ENCODE results near the gene LPAR1. TPM values are rescaled to one million over a fixed set of nuclear protein-coding genes. Genes with fewer than 3 reads are reported as not detected.

LPAR1 gene
- total RNA-seq, 2 donors from 2014 or later: 146 to 147 TPM

GRCh38 chr9:110975969-110976368 is 62.3 kb downstream of the LPAR1 start:
- DNase-seq (ENCODE audit: low spot score): no peak
- intact Hi-C loops (cut with DNase I): no loop called here

GRCh38 chr9:110975278-110975677 is 63.0 kb downstream of the LPAR1 start:
- intact Hi-C loops (cut with DNase I): no loop called here
- DNase-seq (ENCODE audit: low spot score): no peak

DNA sequence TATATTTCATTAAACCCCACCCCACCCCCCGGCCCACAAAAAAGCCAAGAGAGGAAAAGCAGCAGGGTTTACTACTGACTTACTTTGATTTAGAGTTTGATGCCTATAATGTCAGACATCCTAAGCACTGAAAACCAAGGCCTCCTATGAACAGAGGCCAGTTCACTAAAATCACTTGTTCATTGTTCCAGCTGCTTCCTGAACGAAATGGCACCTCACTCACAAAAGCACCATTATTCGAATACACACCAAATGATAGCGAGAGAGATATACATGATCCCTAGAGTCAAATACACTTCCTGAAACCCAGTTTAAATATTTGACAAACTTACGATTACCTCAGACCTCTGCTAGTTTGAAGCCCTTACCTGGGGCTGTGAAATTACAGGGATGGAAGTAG is 66.6 kb downstream of the LPAR1 start:
- no peak for DNase-seq (ENCODE audit: low spot score)
- intact Hi-C loops (cut with DNase I): no loop called here

DNA sequence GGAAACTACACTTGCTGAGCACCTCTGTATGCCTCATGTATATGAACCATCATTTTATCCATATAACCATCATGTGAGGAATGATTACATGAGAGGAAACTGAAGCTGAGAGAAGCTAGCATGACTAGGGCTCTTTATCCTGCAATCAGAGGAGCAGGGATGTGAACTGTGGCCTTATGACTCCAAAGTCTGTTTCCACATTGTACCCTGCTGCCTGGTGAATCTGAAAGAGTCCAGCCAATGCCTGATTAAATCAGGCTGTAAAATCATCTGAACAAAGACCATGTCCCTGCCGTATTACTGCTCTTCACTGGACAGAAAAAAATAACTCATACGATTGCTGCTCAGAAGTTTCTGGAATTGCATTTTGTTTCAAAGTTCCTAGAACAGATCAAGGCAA is 67.0 kb downstream of the LPAR1 start:
- no peak for DNase-seq (ENCODE audit: low spot score)
- intact Hi-C loops (cut with DNase I): no loop called here

GRCh38 chr9:110969971-110970386 is 68.3 kb downstream of the LPAR1 start:
- intact Hi-C loops (cut with DNase I): no loop called here
- DNase-seq (ENCODE audit: low spot score): no peak

DNA sequence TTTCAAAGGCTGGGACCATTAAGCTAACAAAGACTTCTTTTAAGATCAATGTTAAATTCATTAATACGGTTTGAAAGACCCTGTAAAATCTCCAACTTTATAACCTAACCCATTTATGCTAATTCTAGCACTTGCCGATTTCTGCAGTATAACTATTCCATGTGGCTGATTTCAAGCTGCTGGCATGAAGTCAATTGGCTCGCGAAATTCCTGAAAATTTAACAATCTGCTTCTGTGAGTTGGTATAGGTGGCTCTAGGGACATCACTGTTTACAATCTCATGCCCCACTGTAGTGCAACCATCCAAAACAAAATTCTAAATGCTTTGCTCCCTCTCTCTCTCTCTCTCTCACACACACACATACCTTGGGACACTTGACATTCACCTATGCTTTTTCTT is 70.2 kb downstream of the LPAR1 start:
- no peak for DNase-seq (ENCODE audit: low spot score)
- intact Hi-C loops (cut with DNase I): no loop called here

DNA sequence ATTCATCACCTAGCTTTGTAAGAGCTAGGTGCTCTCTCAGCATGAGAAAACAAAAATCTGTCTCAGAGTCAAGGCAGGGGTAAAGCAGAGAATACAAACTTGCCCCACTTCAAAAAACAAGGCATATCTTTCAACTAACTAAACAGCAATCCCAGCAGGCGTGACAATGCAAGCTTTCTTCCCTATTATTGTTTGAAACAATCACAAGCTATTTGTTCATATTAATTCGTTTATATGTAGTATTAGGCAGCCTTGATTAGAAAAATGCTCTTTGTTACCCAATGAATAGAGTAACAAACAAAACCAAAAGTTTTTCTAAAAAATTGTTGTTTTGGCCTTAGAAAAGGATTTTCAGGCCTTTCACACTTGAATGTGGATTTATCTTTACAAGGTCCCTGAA is 71.1 kb downstream of the LPAR1 start:
- intact Hi-C loops (cut with DNase I): no loop called here
- DNase-seq (ENCODE audit: low spot score): no peak

GRCh38 chr9:110960288-110960687 is 78.0 kb downstream of the LPAR1 start:
- DNase-seq (ENCODE audit: low spot score): no peak
- intact Hi-C loops (cut with DNase I): loop anchor here in 1 of 2 donors (5.0 kb wide), 1 partner anchor 537 kb away; no protein-coding TSS in a partner anchor

DNA sequence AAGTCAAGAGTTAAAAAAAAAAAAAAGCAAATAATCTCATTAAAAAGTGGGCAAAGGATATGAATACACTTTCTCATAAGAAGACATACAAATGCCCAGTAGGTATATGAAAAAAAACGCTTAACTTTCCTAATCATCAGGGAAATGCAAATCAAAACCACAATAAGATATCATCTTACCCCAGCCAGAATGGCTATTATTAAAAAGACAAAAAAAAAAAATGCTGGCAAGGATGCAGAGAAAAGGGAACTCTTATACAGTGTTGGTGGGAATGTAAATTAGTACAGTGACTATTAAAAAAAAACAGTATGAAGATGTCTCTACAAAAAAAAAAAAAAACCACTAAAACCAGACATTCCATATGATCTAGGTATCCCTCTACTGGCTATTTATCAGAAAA is 79.4 kb downstream of the LPAR1 start:
- intact Hi-C loops (cut with DNase I): no loop called here
- no peak for DNase-seq (ENCODE audit: low spot score)

DNA sequence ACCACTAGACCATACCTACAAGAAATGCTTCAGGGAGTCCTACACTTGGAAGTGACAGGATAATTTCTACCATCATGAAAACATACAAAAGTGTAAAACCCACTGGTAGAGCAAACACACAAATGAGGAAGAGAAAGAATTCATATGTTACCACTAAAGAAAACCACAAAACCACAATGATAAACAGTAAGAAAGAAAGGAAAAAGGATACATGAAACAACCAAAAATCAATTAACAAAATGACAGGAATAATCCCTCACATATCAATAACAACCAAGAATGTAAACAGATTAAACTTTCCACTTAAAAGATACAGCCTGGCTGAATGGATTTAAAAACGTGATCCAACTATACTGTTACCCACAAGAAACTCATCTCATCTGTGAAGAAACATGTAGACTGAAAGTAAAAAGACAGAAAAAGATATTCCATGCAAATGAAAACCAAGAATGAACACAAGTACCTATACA is 83.4 kb downstream of the LPAR1 start:
- intact Hi-C loops (cut with DNase I): no loop called here
- DNase-seq (ENCODE audit: low spot score): no peak

GRCh38 chr9:110952540-110952859 is 85.8 kb downstream of the LPAR1 start:
- intact Hi-C loops (cut with DNase I): no loop called here
- no peak for DNase-seq (ENCODE audit: low spot score)

DNA sequence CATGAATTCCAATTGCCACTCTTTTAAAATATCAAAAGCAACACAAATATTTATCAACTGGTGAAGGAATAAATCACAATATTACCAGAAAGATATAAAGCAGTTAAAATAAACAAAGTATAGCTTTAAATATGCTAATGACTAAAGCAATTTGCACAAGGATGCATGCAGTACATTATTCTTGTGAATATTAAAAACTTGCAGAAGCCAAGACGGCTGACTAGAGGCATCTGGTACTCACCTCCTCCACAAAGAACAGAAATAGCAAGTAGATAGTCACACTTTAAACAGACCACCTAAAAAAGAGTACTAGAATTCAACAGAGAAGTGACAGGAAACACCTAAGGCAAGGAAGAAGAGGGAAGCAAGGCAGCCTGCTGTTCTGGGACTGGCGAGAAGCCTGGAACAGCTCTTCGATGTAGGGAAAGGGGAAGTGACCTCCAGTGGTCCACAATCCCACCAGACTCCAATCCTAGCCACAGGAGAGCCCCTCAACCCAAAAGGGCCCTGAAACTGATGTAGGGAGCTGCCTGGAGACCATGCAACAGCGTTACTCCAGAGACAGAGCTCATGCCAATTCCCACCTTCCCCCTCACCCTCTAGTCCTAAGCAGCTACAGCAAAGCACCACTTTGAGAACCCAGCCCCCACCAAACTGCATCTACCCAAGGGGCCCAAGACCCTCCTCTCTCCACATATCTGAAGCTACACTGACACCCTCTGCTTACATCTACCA is 86.3 kb downstream of the LPAR1 start:
- intact Hi-C loops (cut with DNase I): no loop called here
- no peak for DNase-seq (ENCODE audit: low spot score)

DNA sequence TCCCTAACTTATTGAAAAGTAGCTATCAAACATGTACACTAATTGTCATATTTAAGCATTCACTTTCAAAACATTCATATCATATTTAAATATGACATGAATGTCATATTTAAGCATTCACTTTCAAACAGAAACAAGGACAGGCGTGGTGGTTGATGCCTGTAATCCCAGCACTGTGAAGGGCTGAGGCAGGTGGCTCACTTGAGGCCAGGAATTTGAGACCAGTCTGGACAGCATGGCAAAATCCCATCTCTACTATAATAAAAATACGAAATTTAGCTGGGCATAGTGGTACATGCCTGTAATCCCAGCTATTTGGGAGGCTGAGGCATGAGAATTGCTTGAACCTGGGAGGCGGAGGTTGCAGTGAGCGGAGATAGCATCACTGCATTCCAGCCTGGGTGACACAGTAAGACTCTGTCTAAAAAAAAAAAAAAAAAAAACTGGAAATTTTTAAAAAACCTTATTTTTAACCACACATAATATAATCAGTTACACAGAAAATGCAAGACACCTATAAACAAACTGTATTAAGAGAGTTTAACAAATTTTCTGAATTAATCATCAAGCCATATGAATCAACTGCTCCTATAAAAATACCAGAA is 88.1 kb downstream of the LPAR1 start:
- intact Hi-C loops (cut with DNase I): no loop called here
- DNase-seq (ENCODE audit: low spot score): no peak

DNA sequence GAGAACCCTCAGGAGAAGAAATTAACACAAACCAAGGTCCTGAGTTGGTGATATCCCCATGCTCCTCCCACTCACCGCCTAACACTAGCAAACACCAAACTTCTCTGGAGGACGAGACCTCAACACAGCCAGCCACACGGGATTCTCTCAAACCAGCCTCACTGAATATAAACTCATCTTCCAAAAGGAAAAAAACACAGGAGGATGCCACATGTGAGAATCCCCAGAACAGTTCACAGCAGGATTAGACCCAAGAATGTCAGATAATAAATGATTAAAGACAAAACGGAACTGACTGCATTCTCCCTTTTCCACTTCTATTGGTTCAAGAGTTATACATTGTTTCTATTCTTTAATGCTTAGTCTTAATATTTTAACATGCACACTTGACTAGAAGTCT is 89.2 kb downstream of the LPAR1 start:
- no peak for DNase-seq (ENCODE audit: low spot score)
- intact Hi-C loops (cut with DNase I): no loop called here

- DNase-seq (ENCODE audit: low spot score): no peak
- intact Hi-C loops (cut with DNase I): no loop called here
These were observed 90.7 kb downstream of the LPAR1 start for GRCh38 chr9:110947491-110948044.

- intact Hi-C loops (cut with DNase I): no loop called here
- DNase-seq (ENCODE audit: low spot score): no peak
These were observed 95.7 kb downstream of the LPAR1 start for GRCh38 chr9:110942522-110942921.

DNA sequence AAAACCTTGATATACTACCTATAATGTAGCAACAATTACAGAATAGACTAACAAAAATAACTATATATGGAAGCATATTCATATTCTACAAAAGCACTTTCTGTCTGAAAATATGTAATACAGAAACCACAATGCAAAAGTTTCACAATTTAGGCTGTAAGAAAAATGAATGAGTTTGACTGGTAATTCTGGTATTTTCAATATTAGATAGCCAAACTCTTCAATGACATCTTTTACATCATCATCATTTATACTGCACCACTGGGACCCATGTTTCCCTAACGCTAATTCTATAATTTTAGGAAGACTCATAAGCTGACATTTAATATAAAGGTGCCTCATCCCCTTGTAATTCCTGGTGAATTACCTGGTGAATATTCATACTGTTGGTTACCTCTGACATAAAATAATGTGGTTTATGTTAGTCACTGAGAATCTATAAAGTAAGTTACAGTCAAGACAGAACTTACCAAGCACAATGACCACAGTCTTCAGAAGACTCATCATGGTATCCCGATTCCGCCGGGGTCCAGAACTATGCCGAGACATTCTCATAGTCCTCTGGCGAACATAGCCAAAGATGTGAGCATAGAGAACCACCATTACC is 97.2 kb downstream of the LPAR1 start:
- no peak for DNase-seq (ENCODE audit: low spot score)
- intact Hi-C loops (cut with DNase I): no loop called here

DNA sequence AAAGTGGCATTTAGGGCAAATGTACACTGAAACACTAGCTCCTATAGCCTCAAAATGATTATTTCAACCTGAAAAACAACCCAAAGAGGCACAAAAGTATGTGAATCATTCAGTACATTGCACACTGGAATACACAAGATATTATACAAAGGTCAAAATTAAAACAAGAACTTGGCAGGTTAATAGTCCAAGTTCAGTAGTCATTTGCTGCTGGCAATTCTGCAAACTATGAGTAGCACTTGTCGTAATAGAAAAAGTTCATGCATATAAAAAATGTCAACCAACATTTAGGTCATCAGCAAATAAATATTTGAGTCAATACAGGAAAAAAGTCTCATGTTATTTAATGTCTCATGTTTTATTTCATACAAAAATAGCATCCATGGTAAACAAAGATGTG is 98.7 kb downstream of the LPAR1 start:
- no peak for DNase-seq (ENCODE audit: low spot score)
- intact Hi-C loops (cut with DNase I): no loop called here

DNA sequence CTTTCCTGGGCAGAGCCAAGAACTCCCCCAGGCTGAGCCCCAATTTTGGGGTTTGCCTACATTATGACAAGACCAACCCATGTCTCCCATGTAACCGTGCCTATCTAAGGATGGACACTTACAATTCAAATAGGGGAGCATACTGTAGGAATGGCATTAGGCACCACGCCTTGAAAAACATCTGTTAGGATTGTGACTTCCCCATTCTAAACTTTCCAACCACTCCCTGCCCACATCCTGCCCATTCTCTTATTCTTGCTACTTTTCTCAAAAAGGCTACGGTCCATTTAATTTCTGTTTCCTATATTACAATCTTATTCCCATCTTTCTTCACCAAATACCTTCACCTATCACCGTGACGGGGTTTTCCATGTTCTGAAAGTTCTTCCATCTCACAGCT is 99.2 kb downstream of the LPAR1 start:
- DNase-seq (ENCODE audit: low spot score): no peak
- intact Hi-C loops (cut with DNase I): no loop called here

- intact Hi-C loops (cut with DNase I): no loop called here
These were observed 100.0 kb downstream of the LPAR1 start for GRCh38 chr9:110938242-110938641.

More at GRCh38 chr9:110938242-110938641, 100.0 kb downstream of the LPAR1 start:
- DNase-seq (ENCODE audit: low spot score): no peak
